Activated CD8-positive, alpha-beta memory T cell treated with anti-CD3 and anti-CD28 coated beads for 36 hours (primary cell): ENCODE results near the gene SARS1. TPM values are rescaled to one million over a fixed set of nuclear protein-coding genes. Genes with fewer than 3 reads are reported as not detected.
"Not testable (repeated sequence)": the region's sequence is repeated elsewhere in the genome, so short reads cannot be mapped to it uniquely, and the experiment has no call there.

ENCODE experiments used
- CTCF ChIA-PET: fragments of 350-600 bp; sonication (Branson Sonifier 250); formaldehyde crosslinking; loops from one replicate; lab custom pipeline; 2021; ENCODE audit warnings: antibody characterized with exemption; lab: Charles Lee
- POLR2A ChIA-PET: fragments of 350-600 bp; sonication (Branson Sonifier 250); formaldehyde crosslinking; loops from one replicate; lab custom pipeline; 2021; ENCODE audit warnings: antibody characterized with exemption; lab: Charles Lee
- total RNA-seq, 2 experiments: library from RNA; stranded (reverse); gene quantifications; one replicate each; pipeline ENCODE4 v1.2.3, GENCODE V29; 2021

Gene SARS1
- total RNA-seq, 2 experiments from 2014 or later = 213 to 218 TPM

GRCh38 chr1:109213345-109213823, 334 bp upstream of the SARS1 start:
- ChIA-PET POLR2A (interaction anchor here (1.0 to 2.3 kb wide), 2 partner anchors 37 to 113 kb away, joined by 3 to 15 read pairs; partner anchors contain the start of gene CELSR2), CTCF (interaction anchor here (0.6 to 3.2 kb wide), 6 partner anchors 13 to 319 kb away, joined by 3 to 32 read pairs (median 4); partner anchors contain the start of genes ATXN7L2 and CYB561D1)

- POLR2A ChIA-PET = interaction anchor here (0.6 to 2.3 kb wide), 7 partner anchors 9 to 269 kb away, joined by 3 to 15 read pairs (median 4); partner anchors contain the start of genes ATXN7L2 and PSMA5
Observed at GRCh38 chr1:109214695-109215623, 1.2 kb downstream of the SARS1 start.

GRCh38 chr1:109216662-109217061, 2.9 kb downstream of the SARS1 start:
- ChIA-PET CTCF (interaction anchor here (0.6 to 1.5 kb wide), 2 partner anchors 17 to 155 kb away, joined by 3 to 5 read pairs; no protein-coding TSS in a partner anchor), POLR2A (no interaction called here)

More at GRCh38 chr1:109214695-109215623, 1.2 kb downstream of the SARS1 start:
- CTCF ChIA-PET = interaction anchor here (1.0 to 3.2 kb wide), 4 partner anchors 8 to 17 kb away, joined by 3 to 32 read pairs (median 3); no protein-coding TSS in a partner anchor

DNA sequence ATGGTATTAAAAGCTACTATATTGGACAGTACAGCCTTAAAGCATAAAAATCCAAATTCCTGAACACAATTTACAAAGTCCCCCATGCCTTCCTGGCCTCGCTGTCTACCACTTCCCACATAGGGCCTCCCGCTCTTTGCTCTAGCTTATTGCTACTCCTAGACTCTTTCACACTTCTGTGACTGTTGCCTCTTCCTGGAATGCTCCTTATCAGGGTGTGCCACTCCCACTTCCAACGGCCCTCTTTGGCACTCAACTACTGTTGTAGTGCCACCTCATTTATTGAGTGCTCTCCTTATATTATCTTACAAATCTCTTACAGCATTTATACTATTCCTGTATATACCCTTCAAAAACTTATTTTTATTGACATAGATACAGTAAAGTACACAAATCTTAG, 4.8 kb downstream of the SARS1 start:
- ChIA-PET CTCF (interaction anchor here (1.5 kb wide), 2 partner anchors 17 to 118 kb away, joined by 3 to 5 read pairs; no protein-coding TSS in a partner anchor), POLR2A (interaction anchor here (0.7 kb wide), 3 partner anchors 36 to 168 kb away, joined by 8 to 15 read pairs (median 9); no protein-coding TSS in a partner anchor)

GRCh38 chr1:109221201-109221600, 7.5 kb downstream of the SARS1 start:
- CTCF ChIA-PET = interaction anchor here (1.3 kb wide), 1 partner anchor 20 kb away, joined by 3 read pairs; no protein-coding TSS in a partner anchor
- POLR2A ChIA-PET = not testable (repeated sequence)

- CTCF ChIA-PET = interaction anchor here (0.7 to 1.6 kb wide), 3 partner anchors 18 to 31 kb away, joined by 3 to 7 read pairs (median 5); no protein-coding TSS in a partner anchor
- POLR2A ChIA-PET = no interaction called here
Observed at GRCh38 chr1:109225308-109225707, 11.6 kb downstream of the SARS1 start.

DNA sequence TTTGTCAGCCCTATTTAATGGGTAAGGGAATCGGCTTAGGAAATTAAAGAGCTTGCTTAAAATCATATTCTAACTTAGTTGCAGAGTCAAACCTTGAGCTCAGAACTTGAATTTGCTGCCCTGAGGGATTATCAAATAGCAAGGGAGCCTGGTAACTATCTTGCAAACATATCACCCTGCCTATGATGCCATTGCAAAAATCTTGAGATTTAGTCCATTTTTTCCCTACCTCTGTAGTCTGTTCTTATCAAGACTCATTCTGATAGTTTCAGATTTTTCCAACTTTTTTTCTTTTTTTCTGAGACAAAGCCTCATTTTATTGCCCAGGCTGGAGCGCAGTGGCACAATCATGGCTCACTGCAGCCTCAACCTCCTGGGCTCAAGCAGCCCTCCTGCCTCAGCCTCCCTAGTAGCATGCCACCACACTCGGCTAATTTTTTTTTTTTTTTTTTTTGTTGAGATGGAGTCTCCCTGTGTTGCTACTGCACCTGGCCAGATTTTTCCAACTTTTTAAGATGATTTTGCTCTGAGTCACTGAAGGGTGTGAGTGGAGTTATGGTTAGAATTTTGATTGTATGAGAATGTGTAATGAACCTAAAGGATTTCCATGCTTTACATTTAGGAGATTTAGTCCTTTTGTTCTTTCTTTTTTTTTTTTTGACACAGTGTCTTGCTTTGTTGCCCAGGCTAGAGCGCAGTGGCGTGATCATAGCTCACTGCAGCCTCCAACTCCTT, 12.2 kb downstream of the SARS1 start:
- CTCF ChIA-PET = interaction anchor here (0.7 to 1.6 kb wide), 2 partner anchors 28 to 31 kb away, joined by 3 to 7 read pairs; no protein-coding TSS in a partner anchor
- POLR2A ChIA-PET = no interaction called here

GRCh38 chr1:109228167-109228566, 14.4 kb downstream of the SARS1 start:
- CTCF ChIA-PET = interaction anchor here (0.7 to 0.8 kb wide), 2 partner anchors 116 to 161 kb away, joined by 3 to 4 read pairs; no protein-coding TSS in a partner anchor
- POLR2A ChIA-PET = no interaction called here

- ChIA-PET CTCF (interaction anchor here (1.1 kb wide), 1 partner anchor 10 kb away, joined by 3 read pairs; no protein-coding TSS in a partner anchor), POLR2A (no interaction called here)
Observed at GRCh38 chr1:109229531-109230127, 15.9 kb downstream of the SARS1 start.

GRCh38 chr1:109231066-109231465, 17.3 kb downstream of the SARS1 start:
- ChIA-PET CTCF (interaction anchor here (1.0 to 1.5 kb wide), 4 partner anchors 16 to 301 kb away, joined by 3 to 5 read pairs (median 3); no protein-coding TSS in a partner anchor), POLR2A (no interaction called here)

GRCh38 chr1:109235137-109235536, 21.4 kb downstream of the SARS1 start:
- POLR2A ChIA-PET = no interaction called here
- CTCF ChIA-PET = no interaction called here

- ChIA-PET POLR2A (no interaction called here), CTCF (interaction anchor here (0.9 kb wide), 1 partner anchor 24 kb away, joined by 3 read pairs; the partner anchor contains the start of gene SARS1)
Observed at GRCh38 chr1:109237512-109237911, 23.8 kb downstream of the SARS1 start.

- ChIA-PET CTCF (interaction anchor here (0.9 to 2.0 kb wide), 3 partner anchors 25 to 271 kb away, joined by 3 to 5 read pairs (median 3); partner anchors contain the start of genes AMIGO1 and SARS1), POLR2A (no interaction called here)
Observed at GRCh38 chr1:109238382-109238781, 24.7 kb downstream of the SARS1 start.

- ChIA-PET CTCF (interaction anchor here (0.6 to 2.0 kb wide), 4 partner anchors 32 to 293 kb away, joined by 3 to 5 read pairs (median 3); partner anchors contain the start of gene AMIGO1), POLR2A (no interaction called here)
Observed at GRCh38 chr1:109239047-109239408, 25.3 kb downstream of the SARS1 start.

DNA sequence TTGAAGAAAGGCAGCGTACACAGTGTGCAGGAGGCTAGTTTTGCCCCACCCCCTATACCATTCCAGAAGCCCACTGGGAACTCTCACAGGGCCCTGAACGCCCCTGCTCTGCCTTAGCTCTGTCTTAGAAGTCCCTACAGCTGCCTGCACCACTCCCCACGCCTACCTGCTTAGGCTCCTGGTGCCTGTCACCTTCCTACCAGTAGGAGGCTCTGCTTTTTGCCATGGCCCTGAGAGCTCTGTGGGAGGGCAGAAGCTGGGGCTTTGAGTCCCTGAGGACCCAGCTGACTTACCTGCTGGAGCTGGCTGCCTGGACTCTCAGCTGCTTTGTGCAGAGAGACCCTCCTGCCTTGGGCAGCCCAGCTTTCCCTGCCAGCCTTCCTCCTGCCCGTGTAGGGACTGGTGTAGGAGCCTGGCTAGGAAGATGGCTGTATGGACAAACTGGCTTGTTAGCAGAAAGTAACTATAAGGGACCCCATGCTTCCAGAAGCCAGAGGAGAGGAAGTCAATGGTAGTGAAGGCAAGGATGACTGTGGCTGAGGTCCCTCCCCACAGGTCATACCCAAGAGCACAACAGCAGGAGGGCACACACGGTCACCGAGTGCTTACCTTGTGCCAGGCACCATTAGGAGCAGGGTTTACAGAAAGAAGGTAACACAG, 25.8 kb downstream of the SARS1 start:
- POLR2A ChIA-PET = no interaction called here
- CTCF ChIA-PET = interaction anchor here (0.6 to 2.0 kb wide), 6 partner anchors 10 to 293 kb away, joined by 3 to 5 read pairs (median 3); partner anchors contain the start of gene AMIGO1

DNA sequence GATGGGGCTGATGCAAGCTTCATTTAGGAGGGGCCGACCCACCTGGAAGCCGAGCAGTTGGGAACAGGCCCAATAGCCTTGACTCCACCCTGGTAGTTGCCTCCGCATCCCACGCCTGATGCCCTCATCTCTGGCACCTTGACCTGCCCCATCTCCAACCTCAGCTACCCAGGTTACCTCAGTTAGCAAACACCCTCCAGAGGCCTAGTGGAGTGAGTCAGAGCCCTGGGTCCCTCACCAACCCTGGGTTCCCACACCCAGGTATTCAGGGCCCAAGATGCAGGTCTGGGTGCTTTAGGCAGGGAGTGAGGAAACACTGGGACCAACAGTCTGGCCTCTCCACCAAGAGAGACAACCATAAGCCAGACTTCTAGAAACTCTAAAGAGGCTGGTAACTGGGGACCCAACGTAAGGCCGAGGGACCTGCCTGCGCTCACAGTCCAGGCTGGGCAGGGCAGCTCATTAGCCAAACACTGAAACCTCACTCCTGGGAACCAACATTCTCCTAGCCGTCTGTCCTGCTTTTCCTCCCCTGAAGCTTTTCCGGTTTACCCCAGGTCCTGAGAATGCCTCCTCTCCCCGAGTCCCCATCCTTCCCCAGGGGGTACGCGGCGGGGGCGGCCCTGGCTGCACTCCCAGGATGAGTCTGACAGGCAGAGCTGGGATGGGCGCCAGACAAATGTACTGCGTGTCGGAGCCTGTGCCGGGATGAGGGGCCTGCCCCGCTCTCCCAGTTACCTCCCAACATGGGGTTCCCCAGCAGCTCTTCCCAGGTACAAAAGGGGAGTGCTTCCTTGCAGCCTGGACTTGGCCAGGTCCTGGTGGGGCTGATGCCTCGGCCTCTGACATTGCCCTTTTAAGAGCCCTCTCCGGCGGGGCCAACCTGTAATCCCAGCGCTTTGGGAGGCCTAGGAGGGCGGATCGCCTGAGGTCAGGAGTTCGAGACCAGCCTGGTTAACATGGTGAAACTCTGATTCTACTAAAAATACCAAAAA, 26.7 kb downstream of the SARS1 start:
- ChIA-PET POLR2A (no interaction called here), CTCF (interaction anchor here (1.0 to 1.2 kb wide), 3 partner anchors 10 to 292 kb away, joined by 3 read pairs; no protein-coding TSS in a partner anchor)
